Activated naive CD8-positive, alpha-beta T cell treated with anti-CD3 and anti-CD28 coated beads, Interleukin-2, amount 50 U/mL, for 24 hours (primary cell): ENCODE measurements around the gene STPG2.

Source experiments
- ATAC-seq: fragments of 150-1000 bp; cut with Tn5 transposase; one replicate; pipeline ENCODE4 v1.10.0; 2021
- DNase-seq: peaks from one replicate; pipeline ENCODE4 v3.0.0; 2021
- H3K27ac Mint-ChIP-seq: one replicate; pipeline ENCODE4 v1.8.0; 2021; ENCODE audit warnings: mild to moderate bottlenecking, mixed read lengths
- H3K27me3 Mint-ChIP-seq: one replicate; pipeline ENCODE4 v1.8.0; 2021; ENCODE audit warnings: mixed read lengths
- H3K36me3 Mint-ChIP-seq: one replicate; pipeline ENCODE4 v1.8.0; 2021; ENCODE audit warnings: low read depth, mixed read lengths
- H3K4me1 Mint-ChIP-seq: one replicate; pipeline ENCODE4 v1.8.0; 2021; ENCODE audit warnings: mixed read lengths
- H3K4me3 Mint-ChIP-seq: one replicate; pipeline ENCODE4 v1.8.0; 2021; ENCODE audit warnings: mild to moderate bottlenecking, moderate library complexity, mixed read lengths
- H3K9me3 Mint-ChIP-seq: one replicate; pipeline ENCODE4 v1.8.0; 2021; ENCODE audit warnings: mixed read lengths

The STPG2 gene

DNA sequence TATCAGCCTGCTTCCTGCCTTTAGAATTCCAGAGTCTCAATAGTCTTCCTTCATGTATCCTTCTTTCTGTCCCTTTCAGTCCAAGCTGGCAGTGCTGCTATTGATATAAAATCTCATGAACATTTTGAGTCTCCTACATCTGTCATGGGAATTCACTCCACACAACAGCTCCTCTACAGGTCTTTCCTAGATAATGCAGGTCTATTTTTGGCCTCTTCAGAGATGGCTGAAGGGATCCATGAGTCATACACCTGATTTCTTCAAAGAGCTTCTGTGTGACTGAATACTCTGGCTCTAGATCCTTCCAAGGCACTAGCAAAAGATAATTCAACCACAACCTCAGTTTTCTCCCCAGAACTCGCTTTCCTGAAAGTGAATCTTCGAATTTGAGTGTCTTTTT lies 115.4 kb downstream of the STPG2 start:
- Mint-ChIP-seq H3K9me3 (peaks cover 24% of the 10 kb centered on the region), H3K36me3 (no peaks in the 10 kb centered on the region), H3K4me3 (no peak overlapping the region), H3K4me1 (no peaks in the 10 kb centered on the region), H3K27ac (no peak overlapping the region), H3K27me3 (no peaks in the 10 kb centered on the region)
- DNase-seq (no peak), ATAC-seq (no peak)

- no peaks in the 10 kb centered on the region for H3K4me1 Mint-ChIP-seq
- H3K9me3 Mint-ChIP-seq = peaks cover 12% of the 10 kb centered on the region
- ATAC-seq (no peak), DNase-seq (no peak)
- H3K36me3 Mint-ChIP-seq = no peaks in the 10 kb centered on the region
- H3K27ac Mint-ChIP-seq = no peak overlapping the region
- no peaks in the 10 kb centered on the region for H3K27me3 Mint-ChIP-seq
- no peak overlapping the region for H3K4me3 Mint-ChIP-seq
These were observed 116.9 kb downstream of the STPG2 start for GRCh38 chr4:98026362-98026761.

GRCh38 chr4:98006814-98007412 lies 136.4 kb downstream of the STPG2 start:
- ATAC-seq (no peak), DNase-seq (no peak)
- no peaks in the 10 kb centered on the region for H3K36me3 Mint-ChIP-seq
- H3K4me1 Mint-ChIP-seq = no peaks in the 10 kb centered on the region
- no peak overlapping the region for H3K27ac Mint-ChIP-seq
- H3K4me3 Mint-ChIP-seq = no peak overlapping the region
- H3K27me3 Mint-ChIP-seq = no peaks in the 10 kb centered on the region
- H3K9me3 Mint-ChIP-seq = peaks cover 40% of the 10 kb centered on the region

DNA sequence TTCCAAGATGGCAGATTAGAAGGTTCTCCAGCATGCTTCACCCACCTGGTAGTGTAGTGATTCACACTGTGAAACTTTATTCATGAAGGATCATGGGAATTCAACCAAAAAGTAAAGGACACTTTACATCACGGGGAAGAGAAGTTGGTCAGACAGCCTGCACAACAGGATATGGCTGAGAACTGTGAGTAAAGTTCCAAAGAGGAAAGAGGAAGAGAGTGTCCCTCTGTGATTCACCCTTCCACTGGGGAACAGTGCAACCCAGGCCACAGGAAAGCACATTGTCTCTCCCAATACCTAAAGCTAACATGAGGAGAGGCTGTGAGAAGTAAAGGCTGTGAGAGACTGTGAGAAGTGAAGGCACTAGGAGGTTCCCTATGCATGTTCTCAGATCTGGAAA lies 137.2 kb downstream of the STPG2 start:
- no peaks in the 10 kb centered on the region for H3K4me1 Mint-ChIP-seq
- no peaks in the 10 kb centered on the region for H3K27me3 Mint-ChIP-seq
- DNase-seq (no peak), ATAC-seq (no peak)
- peaks cover 36% of the 10 kb centered on the region for H3K9me3 Mint-ChIP-seq
- H3K4me3 Mint-ChIP-seq = no peak overlapping the region
- no peak overlapping the region for H3K27ac Mint-ChIP-seq
- H3K36me3 Mint-ChIP-seq = no peaks in the 10 kb centered on the region

DNA sequence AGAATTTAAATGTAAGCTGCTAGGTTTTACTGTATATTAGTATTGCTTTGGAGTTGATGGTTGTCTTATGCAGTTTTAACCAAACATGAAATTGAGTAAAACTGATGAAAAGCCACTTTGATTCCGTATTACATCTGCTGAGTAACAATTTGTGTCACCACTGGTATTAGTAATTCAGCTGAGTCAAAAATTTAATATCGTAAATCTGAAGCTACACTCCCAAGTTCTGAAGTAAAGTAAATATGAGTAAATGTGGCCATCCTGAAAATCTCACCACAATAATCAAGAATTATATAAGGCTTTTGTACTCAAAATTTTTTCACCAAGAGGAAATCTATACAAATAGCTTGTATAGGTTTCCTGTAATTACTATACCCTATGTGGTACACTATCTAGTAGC lies 142.3 kb downstream of the STPG2 start:
- Mint-ChIP-seq H3K27ac (no peak overlapping the region), H3K4me1 (no peaks in the 10 kb centered on the region), H3K36me3 (no peaks in the 10 kb centered on the region), H3K27me3 (no peaks in the 10 kb centered on the region), H3K9me3 (peaks cover 2% of the 10 kb centered on the region), H3K4me3 (no peak overlapping the region)
- no peak for DNase-seq
- ATAC-seq = no peak

- Mint-ChIP-seq H3K27ac (no peak overlapping the region), H3K36me3 (no peaks in the 10 kb centered on the region), H3K27me3 (no peaks in the 10 kb centered on the region), H3K4me1 (no peaks in the 10 kb centered on the region), H3K4me3 (no peak overlapping the region), H3K9me3 (peaks cover 7% of the 10 kb centered on the region)
- DNase-seq (no peak), ATAC-seq (no peak)
These were observed 145.1 kb downstream of the STPG2 start for GRCh38 chr4:97998203-97998602.

DNA sequence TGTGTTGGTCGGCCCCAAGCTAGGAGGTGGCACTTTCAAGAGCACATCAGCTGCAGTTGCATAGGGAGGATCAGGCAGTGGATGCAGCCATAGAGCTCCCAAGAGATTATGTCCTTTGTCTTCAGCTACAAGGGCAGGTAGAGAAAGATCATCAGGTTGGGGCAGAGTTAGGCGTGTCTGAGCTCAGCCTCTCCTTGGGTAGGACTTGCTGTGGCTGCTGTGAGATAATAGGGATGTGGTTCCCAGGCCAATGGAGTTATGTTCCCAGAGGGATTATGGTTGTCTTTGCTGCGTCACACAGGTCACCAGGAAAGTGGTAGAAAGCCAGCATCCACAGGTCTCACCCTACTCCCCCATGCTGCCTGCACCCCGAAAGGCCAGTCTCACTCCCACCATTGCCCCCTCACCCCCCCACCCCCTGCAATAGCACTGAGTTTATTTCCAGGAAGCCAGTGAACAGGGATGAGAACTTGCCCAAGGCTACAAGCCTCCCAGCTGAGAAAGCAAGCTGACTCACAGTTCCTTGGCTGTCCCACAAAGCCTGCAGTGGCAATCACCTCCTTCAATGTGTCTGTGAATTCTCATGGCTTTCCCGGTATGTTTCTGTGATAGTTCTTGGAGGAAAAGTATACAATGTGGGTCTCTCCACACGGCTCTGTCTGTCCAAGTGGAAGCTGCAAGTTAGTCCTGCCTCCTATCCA lies 148.4 kb downstream of the STPG2 start:
- peaks cover 12% of the 10 kb centered on the region for H3K9me3 Mint-ChIP-seq
- H3K36me3 Mint-ChIP-seq = no peaks in the 10 kb centered on the region
- DNase-seq = no peak
- no peak overlapping the region for H3K4me3 Mint-ChIP-seq
- H3K27me3 Mint-ChIP-seq = no peaks in the 10 kb centered on the region
- ATAC-seq = no peak
- no peaks in the 10 kb centered on the region for H3K4me1 Mint-ChIP-seq
- no peak overlapping the region for H3K27ac Mint-ChIP-seq

GRCh38 chr4:97990409-97990808 lies 152.9 kb downstream of the STPG2 start:
- Mint-ChIP-seq H3K4me1 (no peaks in the 10 kb centered on the region), H3K27ac (no peak overlapping the region), H3K27me3 (no peaks in the 10 kb centered on the region), H3K4me3 (no peak overlapping the region), H3K36me3 (no peaks in the 10 kb centered on the region), H3K9me3 (peaks cover 12% of the 10 kb centered on the region)
- ATAC-seq (no peak), DNase-seq (no peak)

- Mint-ChIP-seq H3K4me1 (no peaks in the 10 kb centered on the region), H3K9me3 (peaks cover 5% of the 10 kb centered on the region)
These were observed 156.1 kb downstream of the STPG2 start for GRCh38 chr4:97987019-97987648.

GRCh38 chr4:97984545-97985131 lies 158.6 kb downstream of the STPG2 start:
- Mint-ChIP-seq H3K27me3 (no peaks in the 10 kb centered on the region), H3K36me3 (no peaks in the 10 kb centered on the region), H3K9me3 (no peaks in the 10 kb centered on the region), H3K4me1 (no peaks in the 10 kb centered on the region), H3K4me3 (no peak overlapping the region), H3K27ac (no peak overlapping the region)
- no peak for ATAC-seq
- no peak for DNase-seq

More at GRCh38 chr4:97987019-97987648, 156.1 kb downstream of the STPG2 start:
- no peak overlapping the region for H3K27ac Mint-ChIP-seq
- DNase-seq (no peak), ATAC-seq (no peak)
- H3K27me3 Mint-ChIP-seq = no peaks in the 10 kb centered on the region
- no peaks in the 10 kb centered on the region for H3K36me3 Mint-ChIP-seq
- H3K4me3 Mint-ChIP-seq = no peak overlapping the region

GRCh38 chr4:97978791-97979488 lies 164.3 kb downstream of the STPG2 start:
- Mint-ChIP-seq H3K4me1 (no peaks in the 10 kb centered on the region), H3K27me3 (no peaks in the 10 kb centered on the region), H3K9me3 (peaks cover 7% of the 10 kb centered on the region), H3K36me3 (no peaks in the 10 kb centered on the region), H3K27ac (no peak overlapping the region), H3K4me3 (no peak overlapping the region)
- DNase-seq (no peak), ATAC-seq (no peak)

- Mint-ChIP-seq H3K4me3 (no peak overlapping the region), H3K36me3 (no peaks in the 10 kb centered on the region), H3K27me3 (no peaks in the 10 kb centered on the region), H3K4me1 (no peaks in the 10 kb centered on the region), H3K27ac (no peak overlapping the region), H3K9me3 (peaks cover 11% of the 10 kb centered on the region)
- ATAC-seq (no peak), DNase-seq (no peak)
These were observed 189.9 kb downstream of the STPG2 start for GRCh38 chr4:97953171-97953941.

DNA sequence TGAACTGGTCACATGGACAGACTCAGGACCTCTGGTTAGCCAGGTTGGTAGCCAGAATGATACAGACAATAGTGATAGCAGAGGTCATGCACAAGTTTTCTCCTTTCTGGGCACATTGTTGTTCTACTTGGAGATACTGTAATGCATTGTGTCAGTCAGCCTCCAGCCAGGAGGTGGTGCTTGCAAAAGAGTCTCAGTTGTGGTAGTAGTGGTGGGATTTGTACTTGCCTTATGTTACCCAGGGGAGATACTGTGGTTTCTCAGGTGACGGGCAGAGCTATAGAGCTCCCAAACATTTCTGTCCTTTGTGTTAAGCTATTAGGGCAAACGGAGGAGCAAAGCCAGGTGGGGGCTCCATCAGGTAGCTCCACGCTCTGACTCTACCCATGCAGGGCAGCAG lies 190.5 kb downstream of the STPG2 start:
- Mint-ChIP-seq H3K4me3 (no peak overlapping the region), H3K4me1 (no peaks in the 10 kb centered on the region), H3K36me3 (no peaks in the 10 kb centered on the region), H3K27ac (no peak overlapping the region), H3K27me3 (no peaks in the 10 kb centered on the region), H3K9me3 (peaks cover 15% of the 10 kb centered on the region)
- DNase-seq (no peak), ATAC-seq (no peak)

DNA sequence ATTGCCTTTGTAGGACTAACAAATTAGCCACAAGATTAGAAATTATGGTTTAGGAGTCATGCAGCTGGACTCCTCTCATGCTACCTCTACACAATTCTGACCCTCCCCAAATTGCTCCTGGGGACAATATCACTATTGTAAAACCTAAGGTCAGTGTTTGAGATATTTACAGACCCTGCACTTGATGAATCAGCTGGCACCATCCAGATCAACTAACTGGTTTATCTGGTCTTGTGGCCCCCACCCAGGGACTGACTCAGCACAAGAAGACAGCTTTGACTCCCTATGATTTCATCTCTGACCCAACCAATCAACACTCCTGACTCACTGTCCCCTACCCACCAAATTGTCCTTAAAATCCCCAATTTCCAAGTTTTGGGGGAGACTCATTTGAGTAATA lies 192.4 kb downstream of the STPG2 start:
- Mint-ChIP-seq H3K4me1 (no peaks in the 10 kb centered on the region), H3K27me3 (no peaks in the 10 kb centered on the region), H3K36me3 (no peaks in the 10 kb centered on the region), H3K9me3 (peaks cover 15% of the 10 kb centered on the region), H3K27ac (no peak overlapping the region), H3K4me3 (no peak overlapping the region)
- no peak for DNase-seq
- ATAC-seq = no peak
